Keratinocyte (primary cell): ENCODE data around the gene RAB1B. TPM values are rescaled to one million over a fixed set of nuclear protein-coding genes. Genes with fewer than 3 reads are reported as not detected.

ENCODE experiments used
- DNase-seq: peaks from one replicate; pipeline ENCODE4 v3.0.0-alpha.2; 2011; ENCODE audit warnings: low read depth, missing footprints, low spot score
- FAIRE-seq: peaks from 2 replicates; lab custom pipeline; 2011; peaks lifted over from hg19 to GRCh38; lab: Jason Lieb, UNC
- H2AFZ ChIP-seq: 2 replicates; pipeline ENCODE4 v1.6.0; 2012; ENCODE audit warnings: low read length, control low read depth, inconsistent platforms; ENCODE audit not compliant: control insufficient read depth
- H3K27ac ChIP-seq: 2 replicates; pipeline ENCODE4 v1.5.1; 2011; ENCODE audit warnings: low read length; ENCODE audit not compliant: control insufficient read depth, insufficient read depth
- H3K27me3 ChIP-seq: 3 replicates; pipeline ENCODE4 v1.6.0; 2011; ENCODE audit warnings: low read length; ENCODE audit not compliant: control insufficient read depth, insufficient read depth; ENCODE audit errors: extremely low read depth
- H3K36me3 ChIP-seq, 2 experiments: 2 replicates in 1 of 2; 3 replicates in 1 of 2; pipeline ENCODE4 v1.5.1; 2011; ENCODE audit warnings: low read length in 2 of 2, mild to moderate bottlenecking in 1 of 2; ENCODE audit not compliant: control insufficient read depth in 2 of 2, insufficient read depth in 2 of 2; ENCODE audit errors: extremely low read depth in 1 of 2
- H3K4me1 ChIP-seq: 3 replicates; pipeline ENCODE4 v1.5.1; 2011; ENCODE audit warnings: low read length; ENCODE audit not compliant: control insufficient read depth, insufficient read depth; ENCODE audit errors: extremely low read depth
- H3K4me2 ChIP-seq: 3 replicates; pipeline ENCODE4 v1.6.0; 2011; ENCODE audit warnings: low read depth, low read length; ENCODE audit not compliant: control insufficient read depth, insufficient read depth; ENCODE audit errors: extremely low read depth
- H3K4me3 ChIP-seq, 3 experiments: fragments of 200-600 bp in 1 of 3; sonication (generic) in 1 of 3; 2 replicates in 2 of 3; 3 replicates in 1 of 3; pipeline ENCODE4 v1.5.1; 2011 to 2016; ENCODE audit warnings: low read length in 3 of 3, mild to moderate bottlenecking in 3 of 3, control low read depth in 2 of 3, inconsistent platforms in 1 of 3, low read depth in 1 of 3, mixed read lengths in 1 of 3, mixed run types in 1 of 3, moderate library complexity in 1 of 3; ENCODE audit not compliant: control insufficient read depth in 2 of 3, insufficient read depth in 2 of 3; ENCODE audit errors: extremely low read depth in 1 of 3
- H3K79me2 ChIP-seq: 2 replicates; pipeline ENCODE4 v1.6.0; 2012; ENCODE audit warnings: low read length; ENCODE audit not compliant: control insufficient read depth, insufficient read depth
- H3K9ac ChIP-seq: 3 replicates; pipeline ENCODE4 v1.6.0; 2011; ENCODE audit warnings: low read length; ENCODE audit not compliant: control insufficient read depth, insufficient read depth; ENCODE audit errors: extremely low read depth
- H3K9me1 ChIP-seq: 3 replicates; pipeline ENCODE4 v1.6.0; 2011; ENCODE audit warnings: low read length; ENCODE audit not compliant: control insufficient read depth, insufficient read depth; ENCODE audit errors: extremely low read depth
- H3K9me3 ChIP-seq: 2 replicates; pipeline ENCODE4 v1.5.1; 2012; ENCODE audit warnings: low read depth, low read length; ENCODE audit not compliant: control insufficient read depth
- H4K20me1 ChIP-seq: 3 replicates; pipeline ENCODE4 v1.6.0; 2011; ENCODE audit warnings: low read length; ENCODE audit not compliant: control insufficient read depth, insufficient read depth; ENCODE audit errors: extremely low read depth
- EZH2 ChIP-seq: IDR thresholded peaks from one replicate; pipeline ENCODE4 v1.6.1; 2012; ENCODE audit warnings: inconsistent platforms, mild to moderate bottlenecking, low read length, moderate library complexity
- dilution Hi-C: fragments of 300-500 bp; cut with MboI; formaldehyde crosslinking; loops from one replicate; pipeline ENCODE4 v1.7.0; 2020; ENCODE audit warnings: low sequenced_read_pairs; ENCODE audit not compliant: extremely low pct_ligation_motif_present
- polyA plus RNA-seq, 5 experiments: library from polyadenylated mRNA; depleted of rRNA in 3 of 5; stranded (reverse) in 3 of 5; stranded (forward) in 1 of 5; unstranded in 1 of 5; fragments of >200 nt; gene quantifications; 1 replicate in 1 of 5; 2 replicates in 3 of 5; 3 replicates in 1 of 5; pipeline versions ENCODE4 v1.2.1 to v1.2.3, GENCODE V29; 2011 to 2012; ENCODE audit warnings: missing spikeins in 2 of 5, low read depth in 1 of 5, low replicate concordance in 1 of 5
- TF ChIP-seq, protein P1 (sequence below), 3 experiments: IDR thresholded peaks in 1 of 3; conservative IDR thresholded peaks in 1 of 3; optimal IDR thresholded peaks in 1 of 3; 2 replicates in 2 of 3; 3 replicates in 1 of 3; pipeline versions ENCODE3 to v1.5.1; 2011; ENCODE audit warnings: low read length in 3 of 3, mild to moderate bottlenecking in 3 of 3, moderate library complexity in 2 of 3, control low read depth in 1 of 3, inconsistent platforms in 1 of 3; ENCODE audit not compliant: insufficient read depth in 2 of 3; ENCODE audit errors: extremely low read depth in 1 of 3

Gene RAB1B
- polyA plus RNA-seq, 1 donor (not counting 4 experiments of a cell fraction or from before 2014, with no cell fraction given) = 133 TPM

DNA sequence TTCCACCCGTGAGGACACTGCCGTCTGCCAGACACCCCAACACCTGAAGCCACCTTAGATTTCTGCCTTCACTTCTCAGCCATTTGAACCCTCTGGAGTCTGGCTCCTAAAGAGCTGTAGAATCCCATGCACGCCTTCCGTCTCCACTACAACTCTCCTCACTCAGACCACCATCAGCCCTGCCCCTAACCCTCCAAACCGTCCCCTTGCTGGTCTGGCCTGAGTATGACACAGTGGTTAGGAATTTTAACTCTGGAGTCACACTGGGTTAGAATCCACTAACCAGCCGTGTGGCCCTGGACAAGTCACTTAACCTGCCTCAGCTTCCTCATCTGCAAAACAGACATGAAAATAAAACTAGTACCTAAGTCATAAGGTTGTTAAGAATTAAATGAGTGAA lies 12.6 kb downstream of the RAB1B start:
- Histone ChIP-seq H3K9me1 (no peaks in the 10 kb centered on the region), H3K9ac (no peak overlapping the region), H4K20me1 (peaks cover 10% of the 10 kb centered on the region), H3K27me3 (no peaks in the 10 kb centered on the region), H2AFZ (no peak overlapping the region), H3K4me3 (no peak overlapping the region), H3K4me1 (no peaks in the 10 kb centered on the region), H3K27ac (no peak overlapping the region), H3K9me3 (no peaks in the 10 kb centered on the region), H3K36me3 (peaks cover 4 to 14% of the 10 kb centered on the region in 2 experiments), H3K4me2 (no peak overlapping the region), H3K79me2 (peaks cover 6% of the 10 kb centered on the region)
- DNase-seq (no peak), FAIRE-seq (no peak)
- TF ChIP-seq, protein P1, sequence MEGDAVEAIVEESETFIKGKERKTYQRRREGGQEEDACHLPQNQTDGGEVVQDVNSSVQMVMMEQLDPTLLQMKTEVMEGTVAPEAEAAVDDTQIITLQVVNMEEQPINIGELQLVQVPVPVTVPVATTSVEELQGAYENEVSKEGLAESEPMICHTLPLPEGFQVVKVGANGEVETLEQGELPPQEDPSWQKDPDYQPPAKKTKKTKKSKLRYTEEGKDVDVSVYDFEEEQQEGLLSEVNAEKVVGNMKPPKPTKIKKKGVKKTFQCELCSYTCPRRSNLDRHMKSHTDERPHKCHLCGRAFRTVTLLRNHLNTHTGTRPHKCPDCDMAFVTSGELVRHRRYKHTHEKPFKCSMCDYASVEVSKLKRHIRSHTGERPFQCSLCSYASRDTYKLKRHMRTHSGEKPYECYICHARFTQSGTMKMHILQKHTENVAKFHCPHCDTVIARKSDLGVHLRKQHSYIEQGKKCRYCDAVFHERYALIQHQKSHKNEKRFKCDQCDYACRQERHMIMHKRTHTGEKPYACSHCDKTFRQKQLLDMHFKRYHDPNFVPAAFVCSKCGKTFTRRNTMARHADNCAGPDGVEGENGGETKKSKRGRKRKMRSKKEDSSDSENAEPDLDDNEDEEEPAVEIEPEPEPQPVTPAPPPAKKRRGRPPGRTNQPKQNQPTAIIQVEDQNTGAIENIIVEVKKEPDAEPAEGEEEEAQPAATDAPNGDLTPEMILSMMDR (optimal IDR thresholded peaks at IDR 0.05 in 1 of 3, IDR thresholded peaks at IDR 0.05 in 1 of 3, conservative IDR thresholded peaks at IDR 0.05 in 1 of 3; ENCODE audit: extremely low read depth in 1 of 3, insufficient read depth in 2 of 3, low read length in 3 of 3) = no peak
- no peak for TF ChIP-seq EZH2
- dilution Hi-C loops = no loop called here

DNA sequence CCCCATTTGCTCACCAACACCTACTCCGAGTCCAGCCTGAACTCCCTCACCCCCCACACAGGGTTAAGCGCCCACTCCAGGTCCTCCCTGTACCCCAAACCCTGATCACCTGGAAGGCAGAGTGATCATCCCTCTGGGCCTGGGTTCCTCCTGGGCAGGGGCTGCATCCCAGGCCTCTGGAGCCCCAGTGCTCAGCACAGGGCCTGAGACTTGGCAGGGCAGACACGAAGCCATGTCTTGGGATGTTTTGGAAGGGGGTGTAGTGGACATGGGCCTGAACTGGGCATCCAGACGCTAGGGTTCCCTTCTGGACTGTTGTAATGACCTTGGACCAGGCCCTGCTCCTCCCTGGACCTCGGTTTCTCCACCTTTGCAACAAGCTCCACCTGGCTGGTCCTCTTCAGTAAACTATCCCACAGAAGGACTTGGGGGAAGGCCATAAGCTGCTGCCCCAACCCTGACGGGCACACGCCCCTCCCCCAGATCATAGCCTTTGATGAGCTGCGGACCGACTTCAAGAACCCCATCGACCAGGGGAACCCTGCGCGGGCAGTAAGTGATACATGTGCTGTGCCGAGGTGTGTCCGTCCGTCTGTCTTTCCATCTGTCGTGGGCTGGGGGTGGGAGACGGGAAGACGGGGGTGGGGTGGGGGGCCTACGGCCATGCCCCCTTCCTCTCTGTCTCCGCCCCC lies 13.5 kb downstream of the RAB1B start:
- no peak for FAIRE-seq
- H3K4me1 ChIP-seq = no peaks in the 10 kb centered on the region

More for the DNA sequence above, 13.5 kb downstream of the RAB1B start:
- H3K27me3 ChIP-seq = no peaks in the 10 kb centered on the region
- no peak overlapping the region for H3K4me2 ChIP-seq
- H4K20me1 ChIP-seq = peaks cover 10% of the 10 kb centered on the region
- no peak overlapping the region for H2AFZ ChIP-seq
- peaks cover 4 to 13% of the 10 kb centered on the region in 2 experiments for H3K36me3 ChIP-seq
- no peaks in the 10 kb centered on the region for H3K9me1 ChIP-seq
- no peak overlapping the region for H3K27ac ChIP-seq
- H3K9me3 ChIP-seq = no peaks in the 10 kb centered on the region
- no peak for DNase-seq
- TF ChIP-seq, protein P1 (optimal IDR thresholded peaks at IDR 0.05 in 1 of 3, IDR thresholded peaks at IDR 0.05 in 1 of 3, conservative IDR thresholded peaks at IDR 0.05 in 1 of 3; ENCODE audit: extremely low read depth in 1 of 3, insufficient read depth in 2 of 3, low read length in 3 of 3) = no peak
- no peak for TF ChIP-seq EZH2
- H3K79me2 ChIP-seq = peaks cover 10% of the 10 kb centered on the region
- no peak overlapping the region for H3K9ac ChIP-seq
- dilution Hi-C loops = no loop called here
- no peak overlapping the region for H3K4me3 ChIP-seq
